PC-9 (cell line): ENCODE data around the gene KLHL30.

Experiments
- EZH2 ChIP-seq: fragments of 200-600 bp; sonication (generic); IDR thresholded peaks from 2 replicates; pipeline ENCODE4 v1.8.0; 2017; ENCODE audit warnings: antibody characterized with exemption, low read depth
- TF ChIP-seq, protein P1 (sequence below): fragments of 200-600 bp; sonication (generic); conservative IDR thresholded peaks from 2 replicates; pipeline ENCODE4 v1.6.1; 2017; ENCODE audit warnings: mixed run types, antibody characterized with exemption, mild to moderate bottlenecking, moderate library complexity

DNA sequence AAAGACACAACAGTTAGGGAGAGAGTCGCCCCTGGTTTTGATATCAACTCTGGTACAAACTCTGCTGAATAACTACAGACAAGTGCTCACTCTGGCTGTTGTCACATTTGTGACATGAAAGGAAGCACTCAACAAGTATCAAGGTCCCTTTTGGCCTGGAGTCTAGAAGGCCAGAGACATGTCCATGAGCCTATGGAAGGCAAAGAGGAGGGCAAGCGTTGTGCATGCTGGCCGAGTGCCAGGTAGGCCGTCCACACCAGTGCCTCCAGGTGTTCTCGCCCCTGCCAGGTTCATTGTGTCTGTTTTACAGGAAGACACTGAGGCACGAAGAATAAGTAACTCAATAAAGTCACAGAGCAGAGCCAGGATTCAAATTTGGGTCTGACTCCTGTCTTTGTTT is 43.9 kb downstream of the KLHL30 start:
- TF ChIP-seq, protein P1, sequence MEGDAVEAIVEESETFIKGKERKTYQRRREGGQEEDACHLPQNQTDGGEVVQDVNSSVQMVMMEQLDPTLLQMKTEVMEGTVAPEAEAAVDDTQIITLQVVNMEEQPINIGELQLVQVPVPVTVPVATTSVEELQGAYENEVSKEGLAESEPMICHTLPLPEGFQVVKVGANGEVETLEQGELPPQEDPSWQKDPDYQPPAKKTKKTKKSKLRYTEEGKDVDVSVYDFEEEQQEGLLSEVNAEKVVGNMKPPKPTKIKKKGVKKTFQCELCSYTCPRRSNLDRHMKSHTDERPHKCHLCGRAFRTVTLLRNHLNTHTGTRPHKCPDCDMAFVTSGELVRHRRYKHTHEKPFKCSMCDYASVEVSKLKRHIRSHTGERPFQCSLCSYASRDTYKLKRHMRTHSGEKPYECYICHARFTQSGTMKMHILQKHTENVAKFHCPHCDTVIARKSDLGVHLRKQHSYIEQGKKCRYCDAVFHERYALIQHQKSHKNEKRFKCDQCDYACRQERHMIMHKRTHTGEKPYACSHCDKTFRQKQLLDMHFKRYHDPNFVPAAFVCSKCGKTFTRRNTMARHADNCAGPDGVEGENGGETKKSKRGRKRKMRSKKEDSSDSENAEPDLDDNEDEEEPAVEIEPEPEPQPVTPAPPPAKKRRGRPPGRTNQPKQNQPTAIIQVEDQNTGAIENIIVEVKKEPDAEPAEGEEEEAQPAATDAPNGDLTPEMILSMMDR, result no peak
- TF ChIP-seq EZH2, result no peak
